ENCODE results near the gene TULP4.
"Not testable (repeated sequence)": the region's sequence is repeated elsewhere in the genome, so short reads cannot be mapped to it uniquely, and the experiment has no call there.

The TULP4 gene

GRCh38 chr6:158548418-158549161 is 236.3 kb downstream of the TULP4 start:
- DNase-seq (ENCODE audit: low spot score), result no peak
- in situ Hi-C loops (cut with MboI; ENCODE audit: low sequenced_read_pairs, unreplicated experiment), result no loop called here
- no peak for TF ChIP-seq CTCF (IDR thresholded peaks at IDR 0.05; ENCODE audit: borderline replicate concordance, control extremely low read depth, extremely low read depth, insufficient read depth, missing control alignments)

GRCh38 chr6:158552055-158552795 is 240.0 kb downstream of the TULP4 start:
- DNase-seq (ENCODE audit: low spot score), result no peak
- no peak for TF ChIP-seq CTCF (IDR thresholded peaks at IDR 0.05; ENCODE audit: borderline replicate concordance, control extremely low read depth, extremely low read depth, insufficient read depth, missing control alignments)
- in situ Hi-C loops (cut with MboI; ENCODE audit: low sequenced_read_pairs, unreplicated experiment), result no loop called here

- in situ Hi-C loops (cut with MboI; ENCODE audit: low sequenced_read_pairs, unreplicated experiment), result no loop called here
- TF ChIP-seq CTCF (IDR thresholded peaks at IDR 0.05; ENCODE audit: borderline replicate concordance, control extremely low read depth, extremely low read depth, insufficient read depth, missing control alignments), result no peak
- no peak for DNase-seq (ENCODE audit: low spot score)
These were observed 240.5 kb downstream of the TULP4 start for GRCh38 chr6:158552796-158553138.

- TF ChIP-seq CTCF (IDR thresholded peaks at IDR 0.05; ENCODE audit: borderline replicate concordance, control extremely low read depth, extremely low read depth, insufficient read depth, missing control alignments), result no peak
- in situ Hi-C loops (cut with MboI; ENCODE audit: low sequenced_read_pairs, unreplicated experiment), result no loop called here
- no peak for DNase-seq (ENCODE audit: low spot score)
These were observed 242.5 kb downstream of the TULP4 start for GRCh38 chr6:158554611-158555361.

- TF ChIP-seq CTCF (IDR thresholded peaks at IDR 0.05; ENCODE audit: borderline replicate concordance, control extremely low read depth, extremely low read depth, insufficient read depth, missing control alignments), result no peak
- DNase-seq (ENCODE audit: low spot score), result no peak
- in situ Hi-C loops (cut with MboI; ENCODE audit: low sequenced_read_pairs, unreplicated experiment), result no loop called here
These were observed 243.8 kb downstream of the TULP4 start for GRCh38 chr6:158556113-158556512.

- in situ Hi-C loops (cut with MboI; ENCODE audit: low sequenced_read_pairs, unreplicated experiment); DNase-seq (ENCODE audit: low spot score): not testable (repeated sequence)
These were observed 244.8 kb downstream of the TULP4 start for GRCh38 chr6:158557110-158557509.

- in situ Hi-C loops (cut with MboI; ENCODE audit: low sequenced_read_pairs, unreplicated experiment), result no loop called here
- TF ChIP-seq CTCF (IDR thresholded peaks at IDR 0.05; ENCODE audit: borderline replicate concordance, control extremely low read depth, extremely low read depth, insufficient read depth, missing control alignments), result no peak
These were observed 245.7 kb downstream of the TULP4 start for GRCh38 chr6:158557927-158558326.

More at GRCh38 chr6:158557927-158558326, 245.7 kb downstream of the TULP4 start:
- no peak for DNase-seq (ENCODE audit: low spot score)

Measured in GM13976 (cell line).